Measurements from ENCODE around the gene MORC3.
"Not testable (repeated sequence)": the region's sequence is repeated elsewhere in the genome, so short reads cannot be mapped to it uniquely, and the experiment has no call there.

Gene MORC3

DNA sequence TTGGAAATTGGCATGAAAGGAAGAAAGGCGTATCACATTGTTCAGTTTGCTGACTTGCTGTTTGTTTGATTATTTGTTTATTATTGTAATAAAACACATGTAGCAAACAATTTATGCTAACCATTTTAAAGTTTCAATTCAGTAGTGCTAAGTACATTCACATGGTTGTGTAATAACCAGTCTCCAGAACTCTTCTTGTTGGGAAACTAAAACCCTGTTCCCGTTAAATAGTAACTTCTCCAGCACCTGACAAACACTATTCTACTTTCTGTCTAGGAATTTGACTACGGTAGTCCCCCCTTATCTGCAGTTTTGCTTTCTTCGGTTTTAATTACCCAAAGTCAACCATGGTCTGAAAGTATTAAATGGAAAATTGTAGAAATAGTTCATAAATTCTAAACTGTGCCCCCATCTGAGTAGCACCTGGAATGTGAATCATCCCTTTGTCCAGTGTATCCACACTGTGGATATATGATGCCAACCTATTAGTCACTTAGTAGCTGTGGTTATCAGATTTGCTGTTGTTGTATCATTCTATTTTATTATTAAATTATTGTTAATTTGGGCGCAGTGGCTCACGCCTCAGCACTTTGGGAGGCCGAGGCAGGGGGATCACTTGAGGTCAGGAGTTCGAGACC is 5.5 kb downstream of the MORC3 start:
- DNase-seq: peak; percentile 42

DNA sequence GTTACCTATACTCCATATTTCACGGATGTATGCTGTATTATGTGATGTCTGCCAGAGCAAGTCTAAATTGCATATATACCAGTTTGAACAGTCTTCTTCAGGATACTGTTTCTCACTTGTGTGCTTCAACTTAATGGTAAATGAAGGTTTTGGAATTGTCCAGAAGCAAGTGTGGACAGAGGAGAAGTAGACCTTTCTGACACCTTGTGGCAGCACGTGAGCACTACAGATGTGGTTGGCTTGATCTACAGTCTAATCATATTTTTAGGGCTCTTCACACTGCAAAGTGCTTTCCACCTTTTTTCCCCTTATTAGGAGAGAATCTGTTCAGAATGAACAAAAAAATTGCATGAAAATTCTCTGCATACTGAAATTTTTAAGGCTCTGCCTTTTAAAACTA is 10.9 kb downstream of the MORC3 start:
- DNase-seq: peak; percentile 39

DNA sequence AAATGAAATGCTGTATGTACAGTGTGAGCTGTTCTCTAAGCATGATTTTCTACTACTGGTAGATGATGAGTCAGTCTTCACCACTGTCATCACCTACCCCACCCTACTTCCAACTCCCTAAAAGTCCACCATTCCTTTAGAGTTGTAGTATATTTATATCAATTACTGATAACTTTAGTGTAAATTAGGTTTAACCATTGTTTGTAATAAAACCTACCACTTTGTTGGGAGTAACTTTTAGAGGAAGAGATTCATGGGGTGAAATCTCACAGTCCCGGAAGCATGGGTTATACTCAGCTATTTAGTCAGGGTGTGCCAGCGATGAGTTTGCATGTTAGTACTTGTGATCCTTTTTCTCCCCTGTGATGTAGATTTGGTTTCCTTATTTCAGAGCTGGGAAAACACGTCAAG is 17.1 kb downstream of the MORC3 start:
- DNase-seq: peak; percentile 59

DNA sequence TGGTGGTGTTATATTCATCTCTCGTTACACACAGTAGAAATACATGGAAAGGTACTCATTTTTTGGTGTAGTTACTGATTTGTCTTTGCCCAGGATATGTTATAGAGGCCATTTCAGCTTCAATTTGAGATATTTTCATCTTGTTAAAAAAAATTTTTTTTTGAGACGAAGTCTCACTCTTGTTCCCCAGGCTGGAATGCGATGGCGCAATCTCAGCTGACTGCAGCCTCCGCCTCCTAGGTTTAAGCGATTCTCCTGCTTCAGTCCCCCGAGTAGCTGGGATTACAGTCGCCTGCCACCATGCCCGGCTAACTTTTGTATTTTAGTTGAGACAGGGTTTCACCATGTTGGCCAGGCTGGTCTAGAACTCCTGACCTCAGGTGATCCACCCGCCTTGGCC is 19.0 kb downstream of the MORC3 start:
- no peak for DNase-seq

DNA sequence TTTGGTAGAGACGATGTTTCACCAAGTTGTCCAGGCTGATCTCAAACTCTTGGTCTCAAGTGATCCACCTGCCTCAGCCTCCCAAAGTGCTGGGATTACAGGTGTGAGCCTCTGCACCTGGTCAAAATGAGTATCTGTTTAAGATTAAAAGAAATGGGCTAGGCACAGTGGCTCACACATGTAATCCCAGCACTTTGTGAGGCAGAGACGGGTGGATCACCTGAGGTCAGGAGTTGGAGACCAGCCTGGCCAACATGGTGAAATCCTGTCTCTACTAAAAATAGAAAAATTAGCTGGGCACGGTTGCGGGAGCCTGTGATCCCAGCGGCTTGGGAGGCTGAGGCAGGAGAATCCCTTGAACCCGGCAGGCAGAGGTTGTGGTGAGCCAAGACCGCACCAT is 22.6 kb downstream of the MORC3 start:
- not testable (repeated sequence) for DNase-seq

DNA sequence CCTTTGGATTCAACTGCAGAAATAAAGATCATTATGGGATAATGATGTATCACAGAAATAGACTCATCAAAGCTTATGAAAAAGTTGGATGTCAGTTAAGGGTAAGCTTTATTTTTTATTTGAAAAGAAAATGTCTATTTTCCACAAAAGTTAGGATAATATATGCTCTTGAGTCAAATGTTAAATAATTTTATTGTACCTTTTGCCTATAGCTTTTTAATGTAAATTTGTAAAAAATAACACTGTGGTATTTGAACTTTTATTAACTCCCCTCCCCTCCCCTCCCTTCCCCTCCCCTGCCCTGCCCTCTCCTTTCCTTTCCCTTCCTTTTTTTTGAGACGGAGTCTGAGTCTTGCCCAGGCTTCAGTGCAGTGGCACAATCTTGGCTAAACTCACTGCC is 24.9 kb downstream of the MORC3 start:
- no peak for DNase-seq

DNA sequence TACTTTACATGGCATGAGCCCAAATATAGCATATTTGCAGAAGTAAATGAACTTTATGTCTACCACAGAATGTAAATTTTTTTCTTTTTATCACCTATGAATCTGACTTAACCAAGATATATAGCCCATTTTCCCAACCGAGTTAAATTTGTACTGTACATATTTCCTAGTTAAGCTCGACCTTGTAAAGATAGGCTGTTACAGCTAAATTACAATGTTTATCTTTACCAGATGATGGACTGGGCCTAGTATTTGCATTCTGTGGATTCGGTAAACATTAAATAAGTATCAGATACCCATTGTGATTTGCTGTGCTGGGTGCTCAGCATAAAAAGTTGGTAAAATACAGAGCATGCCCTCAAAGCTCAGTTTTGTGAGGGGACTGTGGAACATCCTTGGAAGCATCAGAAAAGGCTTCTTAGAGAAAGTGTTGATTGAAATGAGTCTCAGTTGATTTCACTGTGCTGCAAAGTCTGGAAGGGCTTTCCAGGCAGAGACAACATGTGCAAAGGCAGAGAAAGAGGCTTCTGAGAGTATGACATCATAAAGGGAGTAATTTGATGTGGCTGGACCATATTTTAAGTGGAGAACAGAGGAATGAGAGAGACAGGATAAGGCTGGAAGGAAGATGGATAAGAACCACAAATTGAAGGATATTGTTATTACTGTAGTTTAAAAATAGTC is 27.4 kb downstream of the MORC3 start:
- DNase-seq: no peak

DNA sequence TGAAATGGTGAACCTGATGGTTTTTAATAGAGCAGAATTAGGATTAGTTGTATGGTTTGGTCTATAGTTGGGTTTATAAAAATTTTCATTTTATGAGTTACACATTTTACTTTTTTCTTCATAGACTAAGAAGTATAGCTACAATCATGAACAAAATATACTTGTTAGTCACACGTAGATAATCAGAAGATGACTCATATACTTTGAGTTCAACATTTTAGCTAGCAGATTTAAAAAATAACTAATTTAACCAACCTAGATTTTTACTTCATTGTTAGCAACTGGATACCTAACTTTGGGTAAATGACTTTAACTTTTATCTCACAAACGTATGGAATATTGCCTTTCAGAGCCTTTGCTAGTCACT is 27.9 kb downstream of the MORC3 start:
- peak; percentile 47 for DNase-seq

DNA sequence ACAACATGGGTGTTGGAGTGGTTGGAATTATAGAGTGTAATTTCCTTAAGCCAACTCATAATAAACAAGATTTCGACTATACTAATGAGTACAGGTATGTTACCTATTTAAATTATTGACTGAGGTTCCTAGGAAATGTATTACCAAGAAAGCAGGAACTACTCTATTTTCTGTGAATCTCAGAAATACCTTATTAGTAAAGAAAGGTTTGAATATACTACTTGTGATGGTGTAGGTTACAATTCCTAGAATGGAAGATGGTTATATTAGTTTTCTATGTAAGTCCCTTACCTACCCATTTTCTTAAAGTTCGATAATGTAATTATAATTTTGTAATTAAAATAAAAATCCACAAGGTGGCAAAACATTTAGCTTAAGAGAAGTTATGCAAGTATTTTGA is 29.3 kb downstream of the MORC3 start:
- no peak for DNase-seq

DNA sequence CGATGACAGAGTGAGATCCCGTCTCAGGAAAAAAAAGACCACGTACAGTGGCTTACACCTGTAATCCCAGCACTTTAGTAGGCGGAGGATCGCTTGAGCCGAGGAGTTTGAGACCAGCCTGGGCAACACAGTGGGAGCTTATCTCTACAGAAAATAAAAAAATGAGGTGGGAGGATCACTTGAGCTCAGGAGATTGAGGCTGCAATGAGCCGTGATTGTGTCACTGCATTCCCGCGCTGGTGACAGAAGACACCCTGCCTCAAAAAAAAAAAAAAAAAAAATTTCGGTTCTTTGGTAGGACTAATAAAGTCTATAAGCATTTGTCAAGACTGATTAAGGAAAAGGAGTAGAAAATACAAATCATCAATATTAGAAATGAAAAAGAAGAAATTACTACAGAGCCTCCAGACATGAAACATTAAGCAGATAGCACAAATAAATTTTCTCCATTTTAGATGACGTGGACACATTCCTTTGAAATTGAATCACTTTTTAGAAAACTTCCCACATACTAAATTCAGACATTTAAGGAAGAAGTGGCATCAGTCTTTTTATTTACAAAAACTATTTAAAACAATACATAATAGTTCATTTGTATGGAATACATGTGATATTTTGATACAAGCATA is 30.4 kb downstream of the MORC3 start:
- DNase-seq: peak; percentile 68

DNA sequence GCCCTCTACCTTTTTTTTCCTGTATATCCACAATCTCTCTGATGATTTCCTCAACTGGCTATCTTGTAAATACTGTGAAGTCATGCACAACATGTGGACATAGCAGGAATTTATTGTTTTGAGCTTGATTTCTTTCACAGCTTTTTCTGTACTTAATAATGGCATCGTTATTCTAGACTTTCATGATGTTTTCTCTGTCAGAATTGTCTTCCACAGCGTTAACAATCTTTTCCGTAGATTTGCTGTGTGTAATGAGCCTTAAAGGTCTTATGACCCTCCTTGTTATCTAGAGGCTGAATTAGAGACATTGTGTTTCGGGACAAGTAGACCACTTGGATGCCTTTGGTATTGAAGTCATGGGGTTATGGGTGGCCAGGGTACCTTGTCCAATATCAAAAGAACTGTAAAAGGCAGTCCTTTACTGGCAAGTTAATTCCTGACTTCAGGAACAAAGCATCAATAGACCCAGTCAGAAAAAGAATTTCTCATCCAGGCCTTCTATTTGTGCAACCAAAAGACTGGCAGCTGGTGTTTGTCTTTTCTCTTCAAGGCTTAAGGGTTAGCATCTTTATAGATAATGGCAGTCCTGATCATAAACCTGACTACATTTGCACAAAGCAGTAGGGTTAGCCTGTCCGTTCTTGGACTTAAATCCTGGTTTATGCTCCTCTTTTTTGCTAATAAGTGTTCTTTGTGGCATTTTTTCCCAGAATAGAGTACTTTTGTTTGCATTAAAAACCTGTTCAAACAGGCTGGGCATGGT is 35.1 kb downstream of the MORC3 start:
- DNase-seq: no peak

DNA sequence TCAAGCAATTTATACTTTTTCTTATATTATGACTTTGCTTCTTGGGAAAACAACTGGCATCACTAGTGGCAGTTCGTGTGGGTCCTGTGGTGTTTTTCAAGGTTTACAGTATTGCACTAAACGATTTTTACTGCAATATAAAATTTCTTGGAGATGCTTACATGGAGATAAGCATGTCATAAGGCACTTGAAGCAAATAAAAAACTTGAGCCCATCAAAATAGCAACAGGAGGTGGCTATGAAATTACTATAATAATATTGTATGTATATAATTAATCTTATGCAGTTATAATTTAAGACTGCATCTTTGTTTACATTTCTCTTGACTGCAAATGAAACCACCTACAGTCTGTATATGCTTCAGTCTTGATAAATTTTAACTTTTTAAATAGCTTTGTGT is 35.9 kb downstream of the MORC3 start:
- DNase-seq: no peak

DNA sequence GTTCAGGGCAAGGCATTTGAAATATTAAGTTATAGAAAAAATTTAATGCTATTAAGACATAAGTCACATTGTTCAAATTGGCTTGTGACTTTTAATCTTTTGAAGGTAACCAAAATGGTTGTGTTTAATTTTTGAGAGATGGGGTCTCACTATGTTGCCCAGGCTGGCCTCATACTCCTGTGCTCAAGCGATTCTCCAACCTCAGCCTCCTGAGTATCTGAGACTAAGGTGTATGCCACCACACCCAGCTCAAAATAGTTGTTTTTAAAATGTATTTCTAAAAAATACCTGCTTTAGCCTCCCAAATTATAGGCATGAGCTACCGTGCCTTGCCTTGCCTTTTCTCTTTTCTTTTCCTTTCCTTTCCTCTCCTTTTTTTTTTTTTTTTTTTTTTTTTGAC is 39.2 kb downstream of the MORC3 start:
- no peak for DNase-seq

DNA sequence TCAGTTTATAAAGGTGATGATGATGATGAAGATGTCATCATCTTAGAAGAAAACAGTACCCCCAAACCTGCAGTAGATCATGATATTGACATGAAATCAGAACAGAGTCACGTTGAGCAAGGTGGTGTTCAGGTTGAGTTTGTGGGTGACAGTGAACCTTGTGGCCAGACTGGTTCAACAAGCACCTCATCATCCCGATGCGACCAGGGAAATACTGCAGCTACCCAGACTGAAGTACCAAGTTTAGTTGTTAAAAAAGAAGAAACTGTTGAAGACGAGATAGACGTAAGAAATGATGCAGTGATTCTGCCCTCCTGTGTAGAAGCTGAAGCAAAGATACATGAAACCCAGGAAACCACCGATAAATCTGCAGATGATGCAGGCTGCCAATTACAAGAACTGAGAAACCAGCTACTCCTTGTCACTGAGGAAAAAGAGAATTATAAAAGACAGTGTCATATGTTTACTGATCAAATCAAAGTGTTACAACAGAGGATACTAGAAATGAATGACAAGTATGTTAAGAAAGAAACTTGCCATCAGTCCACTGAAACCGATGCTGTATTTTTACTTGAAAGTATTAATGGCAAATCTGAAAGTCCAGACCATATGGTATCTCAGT is 49.2 kb downstream of the MORC3 start:
- DNase-seq: no peak

DNA sequence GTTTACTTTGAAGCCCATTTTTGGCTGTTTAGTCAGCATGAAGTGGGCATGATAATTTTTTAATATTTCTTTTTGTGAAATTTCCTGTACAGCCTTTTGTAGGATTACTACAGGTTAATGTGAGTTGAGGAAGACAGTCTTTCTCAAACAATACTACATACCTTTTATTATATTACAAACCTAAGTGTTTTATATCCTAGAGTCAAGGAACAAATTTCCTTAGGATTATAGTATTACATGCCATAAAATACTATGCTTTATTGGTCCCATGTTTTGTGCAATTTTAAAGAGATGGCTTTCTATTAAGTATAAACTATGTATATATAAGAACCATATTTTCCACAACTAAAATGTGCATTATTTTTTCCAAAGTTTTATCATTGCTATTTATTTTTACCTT is 56.0 kb downstream of the MORC3 start:
- DNase-seq: no peak

DNA sequence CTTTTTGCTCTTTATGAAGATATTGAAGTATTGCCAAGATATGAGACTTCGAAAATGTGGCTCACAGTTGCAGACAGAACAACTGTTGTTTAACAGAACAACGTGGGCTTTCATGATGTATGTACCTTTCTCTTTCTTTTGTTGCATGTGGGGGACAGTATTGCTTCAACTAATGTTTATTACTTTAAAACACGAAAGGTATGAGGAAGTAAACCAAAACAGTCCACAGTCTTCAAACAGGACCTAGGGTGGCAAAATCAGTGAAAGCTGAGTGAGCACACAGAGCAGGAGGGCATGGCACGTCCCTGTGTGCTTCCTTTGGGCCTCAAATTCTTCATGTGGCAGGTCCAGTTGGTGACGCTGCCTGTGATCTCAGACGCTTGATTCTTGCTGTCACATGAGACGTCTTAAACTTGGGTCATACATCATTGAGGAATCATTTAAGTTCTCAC is 57.4 kb downstream of the MORC3 start:
- no peak for DNase-seq

DNA sequence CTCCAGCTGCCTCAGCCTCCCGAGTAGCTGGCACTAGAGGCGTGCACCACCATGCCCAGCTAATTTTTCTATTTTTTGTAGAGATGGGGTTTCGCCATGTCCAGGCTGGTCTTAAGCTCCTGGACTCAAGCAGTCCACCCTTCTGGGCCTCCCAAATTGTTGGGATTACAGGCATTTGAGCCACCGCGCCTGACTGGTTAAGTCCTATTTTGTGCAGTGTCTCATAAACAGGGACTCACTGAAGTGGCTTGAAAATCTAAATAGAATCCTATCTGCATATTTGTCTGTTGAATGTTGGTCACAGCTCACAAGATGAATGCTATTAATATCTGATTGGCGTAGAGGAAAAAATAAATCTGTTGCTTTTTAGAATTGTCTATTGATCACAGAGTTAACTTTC is 59.3 kb downstream of the MORC3 start:
- no peak for DNase-seq

DNA sequence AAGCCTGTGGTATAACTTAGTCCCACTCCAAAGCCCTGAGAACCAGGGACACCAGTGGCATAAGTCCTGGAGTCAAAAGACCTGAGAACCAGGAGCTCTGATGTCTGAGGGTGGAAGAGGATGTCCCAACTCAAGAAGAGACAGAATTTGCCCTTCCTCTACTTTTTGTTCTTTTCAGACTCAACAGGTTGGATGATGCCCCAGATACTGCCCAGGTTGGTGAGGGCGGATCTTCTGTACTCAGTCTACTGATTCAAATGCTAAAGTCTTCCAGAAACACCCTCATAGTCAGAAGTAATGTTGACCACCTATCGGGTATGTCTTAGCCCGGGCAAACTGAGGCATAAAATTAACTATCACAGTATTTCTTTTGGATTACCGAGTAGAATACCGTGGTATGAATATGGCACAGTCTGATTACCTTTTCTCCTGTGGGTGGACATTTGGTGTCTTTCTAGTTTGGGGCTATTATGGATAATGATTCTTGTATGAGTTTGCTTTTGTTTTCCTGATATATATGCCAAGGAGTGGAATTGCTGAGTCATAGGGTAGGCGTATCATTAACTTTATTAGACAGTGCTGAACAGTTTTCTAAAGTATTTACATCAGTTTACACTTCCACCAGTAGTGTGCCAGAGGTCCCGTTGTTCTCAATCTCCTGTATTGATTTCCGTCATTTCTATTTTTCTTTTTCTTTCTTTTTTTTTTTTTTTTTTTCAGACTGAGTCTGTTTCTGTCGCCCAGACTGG is 62.0 kb downstream of the MORC3 start:
- peak; percentile 5 for DNase-seq

DNA sequence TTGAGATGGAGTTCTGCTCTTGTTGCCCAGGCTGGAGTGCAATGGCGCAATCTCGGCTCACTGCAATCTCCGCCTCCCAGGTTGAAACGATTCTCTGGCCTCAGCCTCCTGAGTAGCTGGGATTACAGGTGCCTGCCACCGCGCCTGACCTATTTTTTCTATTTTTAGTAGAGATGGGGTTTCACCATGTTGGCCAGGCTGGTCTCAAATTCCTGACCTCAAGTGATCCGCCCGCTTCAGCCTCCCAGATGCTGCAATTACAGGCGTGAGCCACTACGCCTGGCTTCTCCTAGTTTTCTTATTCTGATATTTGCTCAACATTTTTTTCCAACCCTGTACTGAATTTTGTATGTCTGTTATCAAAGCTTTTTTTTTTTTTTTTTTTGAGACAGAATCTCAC is 62.7 kb downstream of the MORC3 start:
- not testable (repeated sequence) for DNase-seq

DNA sequence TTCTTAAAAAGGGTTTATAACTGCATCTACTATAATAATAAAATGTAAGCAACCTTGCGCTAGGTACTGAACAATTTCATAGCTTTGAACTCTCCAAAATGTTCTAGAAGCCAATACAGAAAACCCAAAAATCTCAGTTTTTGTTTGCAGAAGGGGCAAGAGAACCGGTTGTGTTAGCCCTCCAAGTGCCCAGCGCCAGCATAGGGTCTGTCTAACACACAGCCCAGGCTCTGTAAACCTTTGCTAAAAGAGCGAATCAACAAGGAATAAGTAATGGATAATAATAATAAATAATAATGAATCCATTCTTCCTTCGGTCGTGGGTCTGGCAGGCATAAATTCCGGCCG is 64.9 kb downstream of the MORC3 start:
- no peak for DNase-seq

DNA sequence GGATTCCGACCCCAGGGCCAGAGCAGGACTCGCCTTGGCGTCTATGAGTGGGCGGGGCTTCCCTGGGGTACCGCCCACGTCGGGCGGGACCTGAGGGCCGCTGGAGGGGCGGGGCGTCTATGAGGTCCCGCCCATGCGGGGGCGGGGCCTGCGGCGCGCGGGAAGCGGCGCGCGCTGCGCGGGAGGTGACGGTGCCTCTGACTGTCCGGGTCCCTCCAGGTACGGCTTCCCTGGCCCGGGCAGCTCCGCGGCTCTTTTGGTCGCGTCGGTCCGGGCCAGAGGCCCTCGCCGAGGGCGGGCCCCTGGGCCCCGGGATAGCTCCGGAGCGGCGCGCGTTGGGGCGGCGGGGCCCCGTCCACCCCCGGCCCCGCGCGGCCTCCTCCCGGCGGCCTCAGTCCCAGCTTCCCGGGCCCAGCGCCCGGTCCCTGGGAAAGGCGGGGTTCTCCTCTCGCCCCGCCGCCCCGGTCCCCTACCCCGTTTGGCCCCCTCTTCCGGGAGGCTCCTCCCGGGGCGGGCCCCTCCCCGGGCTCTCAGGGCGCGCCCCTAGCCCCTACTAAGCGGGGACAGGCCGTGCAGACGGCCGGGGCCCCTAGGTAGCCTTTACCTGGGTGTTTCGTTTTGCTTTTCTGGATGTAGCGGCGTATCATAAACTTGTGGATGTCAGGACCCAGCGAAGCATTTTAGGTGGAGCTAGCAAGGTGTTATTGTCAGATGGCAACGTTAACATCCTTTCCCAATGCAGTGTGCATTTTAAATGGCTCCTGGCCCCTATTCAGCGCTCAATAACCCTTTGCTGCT is 65.4 kb downstream of the MORC3 start, which contains the start of gene CHAF1B:
Gene CHAF1B (plus strand): TSS at position 160 of the 798 bp plus-strand sequence. CDS start 745 bp downstream, outside the sequence.
- DNase-seq: peak; percentile 63
